GM03348 (cell line): ENCODE data around the gene SPDYE17.
"Not testable (repeated sequence)": the region's sequence is repeated elsewhere in the genome, so short reads cannot be mapped to it uniquely, and the experiment has no call there.

Experiments
- DNase-seq: peaks from one replicate; pipeline ENCODE4 v3.0.0; 2012; ENCODE audit warnings: low spot score

The SPDYE17 gene

GRCh38 chr7:77032261-77032660, at the start of gene SPDYE17:
Gene SPDYE17 (minus strand): TSS chr7:77032361. CDS start chr7:77030570, 1,791 bp downstream.
- DNase-seq: not testable (repeated sequence)

- DNase-seq: not testable (repeated sequence)
Measured at GRCh38 chr7:77080236-77080635, 48.1 kb upstream of the SPDYE17 start.

GRCh38 chr7:77079624-77080023, 47.5 kb upstream of the SPDYE17 start:
- not testable (repeated sequence) for DNase-seq

- DNase-seq: not testable (repeated sequence)
Measured at GRCh38 chr7:77079112-77079511, 47.0 kb upstream of the SPDYE17 start.

- DNase-seq: not testable (repeated sequence)
Measured at GRCh38 chr7:77077060-77077459, 44.9 kb upstream of the SPDYE17 start.

- not testable (repeated sequence) for DNase-seq
Measured at GRCh38 chr7:77074786-77075396, 42.7 kb upstream of the SPDYE17 start.

- DNase-seq: not testable (repeated sequence)
Measured at GRCh38 chr7:77071108-77071507, 38.9 kb upstream of the SPDYE17 start.

GRCh38 chr7:77065869-77066268, 33.7 kb upstream of the SPDYE17 start:
- not testable (repeated sequence) for DNase-seq

GRCh38 chr7:77063732-77064131, 31.6 kb upstream of the SPDYE17 start:
- not testable (repeated sequence) for DNase-seq

GRCh38 chr7:77062557-77062956, 30.4 kb upstream of the SPDYE17 start, which contains the start of gene SPDYE18:
Gene SPDYE18 (minus strand): TSS chr7:77062558. CDS start chr7:77060512, 2,046 bp downstream.
- DNase-seq: not testable (repeated sequence)

GRCh38 chr7:77026349-77026748, 5.8 kb downstream of the SPDYE17 start:
- not testable (repeated sequence) for DNase-seq

GRCh38 chr7:77010074-77010680, 22.0 kb downstream of the SPDYE17 start:
- DNase-seq: not testable (repeated sequence)

- peak; percentile 17 for DNase-seq
Measured at GRCh38 chr7:77008000-77008399, 24.2 kb downstream of the SPDYE17 start.

- not testable (repeated sequence) for DNase-seq
Measured at GRCh38 chr7:77006127-77007110, 25.7 kb downstream of the SPDYE17 start.

GRCh38 chr7:77005461-77006057, 26.6 kb downstream of the SPDYE17 start:
- DNase-seq: not testable (repeated sequence)

GRCh38 chr7:77004151-77004550, 28.0 kb downstream of the SPDYE17 start:
- DNase-seq: not testable (repeated sequence)

- DNase-seq: not testable (repeated sequence)
Measured at GRCh38 chr7:77003241-77003640, 28.9 kb downstream of the SPDYE17 start.

- DNase-seq: not testable (repeated sequence)
Measured at GRCh38 chr7:77002678-77003233, 29.4 kb downstream of the SPDYE17 start.

- not testable (repeated sequence) for DNase-seq
Measured at GRCh38 chr7:77002104-77002503, 30.1 kb downstream of the SPDYE17 start.

- not testable (repeated sequence) for DNase-seq
Measured at GRCh38 chr7:76999474-77000107, 32.6 kb downstream of the SPDYE17 start.
